Peyer's patch (tissue), 4 donors: ENCODE results near the gene JAM3. TPM values are rescaled to one million over a fixed set of nuclear protein-coding genes. Genes with fewer than 3 reads are reported as not detected.

Experiments used
- DNase-seq, 3 donors: peaks; one replicate each; pipeline ENCODE4 v3.0.0-alpha.2; 2017 to 2019
- H3K27ac ChIP-seq, 4 donors: fragments of 200-600 bp; sonication (generic); one replicate each; pipeline ENCODE4 v1.5.1; 2016 to 2019
- H3K27me3 ChIP-seq, 2 donors: fragments of 200-600 bp; sonication (generic); one replicate each; pipeline ENCODE4 v1.5.1; 2019
- H3K36me3 ChIP-seq, 3 donors: fragments of 200-600 bp; sonication (generic); one replicate each; pipeline ENCODE4 v1.5.1; 2016 to 2019
- H3K4me1 ChIP-seq, 4 donors: fragments of 200-600 bp; sonication (generic); one replicate each; pipeline ENCODE4 v1.5.1; 2016 to 2019
- H3K4me3 ChIP-seq, 4 donors: fragments of 200-600 bp; sonication (generic); 1 replicate in 3 of 4; 2 replicates in 1 of 4; pipeline ENCODE4 v1.5.1; 2016 to 2019; ENCODE audit warnings: mild to moderate bottlenecking in 1 of 4
- H3K9me3 ChIP-seq, 4 donors: fragments of 200-600 bp; sonication (generic); one replicate each; pipeline ENCODE4 v1.5.1; 2016 to 2019; ENCODE audit warnings: mild to moderate bottlenecking in 1 of 4
- CTCF ChIP-seq, 6 experiments: fragments of 450-650 bp in 4 of 6; fragments of 200-600 bp in 2 of 6; sonication (generic) in 1 of 6; IDR thresholded peaks; one replicate each; pipeline ENCODE4 v1.5.1; 2017 to 2019; ENCODE audit warnings: antibody characterized with exemption in 6 of 6, mild to moderate bottlenecking in 3 of 6, moderate library complexity in 1 of 6
- POLR2A ChIP-seq, 2 donors: fragments of 450-650 bp; IDR thresholded peaks; one replicate each; pipeline ENCODE4 v1.5.1; 2017; ENCODE audit warnings: antibody characterized with exemption in 2 of 2, mild to moderate bottlenecking in 2 of 2, moderate library complexity in 2 of 2
- total RNA-seq, 4 donors: library from RNA; depleted of rRNA; stranded (reverse); fragments of >200 nt; gene quantifications; one replicate each; pipeline ENCODE4 v1.1.0, GENCODE V29; 2016

JAM3 gene
- total RNA-seq, 4 donors from 2014 or later, result 4.6 to 14.0 (median 8.5) TPM

- Histone ChIP-seq H3K36me3 (no peaks in the 10 kb centered on the region), H3K27me3 (no peaks in the 10 kb centered on the region), H3K4me1 (no peaks in the 10 kb centered on the region), H3K4me3 (no peak overlapping the region), H3K27ac (no peak overlapping the region), H3K9me3 (no peaks in the 10 kb centered on the region)
- TF ChIP-seq CTCF (IDR thresholded peaks at IDR 0.05) (no peak), POLR2A (IDR thresholded peaks at IDR 0.05) (no peak)
- DNase-seq, result no peak
Observed at GRCh38 chr11:134024420-134025081, 44.3 kb upstream of the JAM3 start.

- no peak overlapping the region for H3K27ac ChIP-seq
- DNase-seq, result no peak
- no peaks in the 10 kb centered on the region for H3K9me3 ChIP-seq
- no peaks in the 10 kb centered on the region for H3K36me3 ChIP-seq
- H3K4me3 ChIP-seq, result no peak overlapping the region
- no peaks in the 10 kb centered on the region for H3K27me3 ChIP-seq
- H3K4me1 ChIP-seq, result no peaks in the 10 kb centered on the region
- TF ChIP-seq POLR2A (IDR thresholded peaks at IDR 0.05), result no peak
Observed at GRCh38 chr11:134025082-134025429, 43.8 kb upstream of the JAM3 start.

GRCh38 chr11:134026655-134027343, 42.1 kb upstream of the JAM3 start:
- Histone ChIP-seq H3K27me3 (no peaks in the 10 kb centered on the region), H3K36me3 (no peaks in the 10 kb centered on the region), H3K4me1 (no peaks in the 10 kb centered on the region), H3K27ac (no peak overlapping the region), H3K9me3 (no peaks in the 10 kb centered on the region), H3K4me3 (no peak overlapping the region)
- TF ChIP-seq CTCF (IDR thresholded peaks at IDR 0.05) (no peak), POLR2A (IDR thresholded peaks at IDR 0.05) (no peak)
- DNase-seq, result no peak

GRCh38 chr11:134027671-134028070, 41.2 kb upstream of the JAM3 start:
- Histone ChIP-seq H3K27ac (no peak overlapping the region), H3K27me3 (no peaks in the 10 kb centered on the region), H3K4me3 (no peak overlapping the region), H3K9me3 (no peaks in the 10 kb centered on the region), H3K4me1 (peaks cover 0 to 4% (median 0%) of the 10 kb centered on the region in 4 donors), H3K36me3 (no peaks in the 10 kb centered on the region)
- TF ChIP-seq POLR2A (IDR thresholded peaks at IDR 0.05) (no peak), CTCF (IDR thresholded peaks at IDR 0.05) (no peak)
- DNase-seq, result no peak

GRCh38 chr11:134028368-134028920, 40.4 kb upstream of the JAM3 start:
- H3K4me3 ChIP-seq, result no peak overlapping the region
- TF ChIP-seq POLR2A (IDR thresholded peaks at IDR 0.05) (no peak), CTCF (IDR thresholded peaks at IDR 0.05) (no peak)
- no peaks in the 10 kb centered on the region for H3K9me3 ChIP-seq
- H3K4me1 ChIP-seq, result peaks cover 0 to 12% (median 0%) of the 10 kb centered on the region in 4 donors
- no peak overlapping the region for H3K27ac ChIP-seq
- no peaks in the 10 kb centered on the region for H3K36me3 ChIP-seq
- no peak for DNase-seq
- H3K27me3 ChIP-seq, result no peaks in the 10 kb centered on the region

GRCh38 chr11:134030853-134031252, 38.0 kb upstream of the JAM3 start:
- H3K4me1 ChIP-seq, result peaks cover 0 to 24% (median 0%) of the 10 kb centered on the region in 4 donors
- H3K27ac ChIP-seq, result no peak overlapping the region
- no peaks in the 10 kb centered on the region for H3K9me3 ChIP-seq
- H3K36me3 ChIP-seq, result no peaks in the 10 kb centered on the region
- no peak overlapping the region for H3K4me3 ChIP-seq
- no peak for TF ChIP-seq CTCF (IDR thresholded peaks at IDR 0.05)
- no peak for TF ChIP-seq POLR2A (IDR thresholded peaks at IDR 0.05)
- no peak for DNase-seq
- no peaks in the 10 kb centered on the region for H3K27me3 ChIP-seq
